HepG2 (cell line): Measurements from ENCODE around the gene CERS5. TPM values are rescaled to one million over a fixed set of nuclear protein-coding genes. Genes with fewer than 3 reads are reported as not detected.

Source experiments
- BRF2 ChIP-seq: sonication (generic); formaldehyde crosslinking; IDR thresholded peaks from 2 replicates; pipeline ENCODE4 v1.8.1; 2022; ENCODE audit warnings: mild to moderate bottlenecking, missing genetic modification reagents
- CAMTA2 ChIP-seq: sonication (generic); formaldehyde crosslinking; IDR thresholded peaks from 2 replicates; pipeline ENCODE4 v1.4.0; 2020; ENCODE audit warnings: mild to moderate bottlenecking, missing genetic modification reagents, borderline replicate concordance
- CC2D1A ChIP-seq: sonication (generic); formaldehyde crosslinking; IDR thresholded peaks from 2 replicates; pipeline ENCODE4 v1.8.1; 2023; ENCODE audit warnings: mild to moderate bottlenecking, missing genetic modification reagents
- CEBPG ChIP-seq: IDR thresholded peaks from 2 replicates; pipeline ENCODE4 v1.6.1; 2016
- CTCF ChIP-seq: sonication (generic); formaldehyde crosslinking; IDR thresholded peaks from 2 replicates; pipeline ENCODE4 v1.5.0; 2020; ENCODE audit warnings: mild to moderate bottlenecking, missing genetic modification reagents, moderate library complexity
- DBP ChIP-seq: sonication (generic); formaldehyde crosslinking; IDR thresholded peaks from 2 replicates; pipeline ENCODE4 v1.4.0; 2020; ENCODE audit warnings: missing genetic modification reagents; ENCODE audit errors: not compliant biosample characterization
- EED ChIP-seq: sonication (generic); formaldehyde crosslinking; IDR thresholded peaks from 2 replicates; pipeline ENCODE4 v1.5.0; 2020; ENCODE audit warnings: mild to moderate bottlenecking, missing genetic modification reagents
- HIVEP1 ChIP-seq: sonication (generic); formaldehyde crosslinking; IDR thresholded peaks from 2 replicates; pipeline ENCODE4 v1.4.0; 2020; ENCODE audit warnings: mild to moderate bottlenecking, missing genetic modification reagents
- HOXD1 ChIP-seq: sonication (generic); formaldehyde crosslinking; IDR thresholded peaks from 2 replicates; pipeline ENCODE4 v1.5.0; 2020; ENCODE audit warnings: missing genetic modification reagents
- KDM5A ChIP-seq: fragments of 200-600 bp; sonication (generic); IDR thresholded peaks from 2 replicates; pipeline ENCODE4 v1.7.0; 2018; ENCODE audit warnings: antibody characterized with exemption, mild to moderate bottlenecking, low read length, borderline replicate concordance
- KMT2A ChIP-seq: sonication (generic); formaldehyde crosslinking; IDR thresholded peaks from 2 replicates; pipeline ENCODE4 v1.4.0; 2020; ENCODE audit warnings: missing genetic modification reagents
- KMT2B ChIP-seq: IDR thresholded peaks from 2 replicates; pipeline ENCODE4 v1.6.1; 2016; ENCODE audit warnings: missing genetic modification reagents, missing compliant biosample characterization
- POLR2A ChIP-seq, 2 experiments: IDR thresholded peaks; 2 replicates each; pipeline ENCODE4 v1.6.1; 2011; ENCODE audit warnings: low read depth in 2 of 2, low read length in 2 of 2, mild to moderate bottlenecking in 1 of 2, moderate library complexity in 1 of 2; ENCODE audit not compliant: insufficient read depth in 1 of 2
- RCOR2 ChIP-seq: IDR thresholded peaks from 2 replicates; pipeline ENCODE4 v1.6.1; 2016; ENCODE audit warnings: missing biosample characterization, missing genetic modification reagents
- SALL2 ChIP-seq: sonication (generic); formaldehyde crosslinking; IDR thresholded peaks from 2 replicates; pipeline ENCODE4 v1.8.1; 2023; ENCODE audit warnings: mild to moderate bottlenecking, missing genetic modification reagents, inconsistent platforms
- ZIK1 ChIP-seq: sonication (generic); formaldehyde crosslinking; IDR thresholded peaks from 2 replicates; pipeline ENCODE4 v1.5.0; 2020; ENCODE audit warnings: mild to moderate bottlenecking, low read depth, missing genetic modification reagents, borderline replicate concordance
- ZNF138 ChIP-seq: sonication (generic); formaldehyde crosslinking; IDR thresholded peaks from 2 replicates; pipeline ENCODE4 v1.5.0; 2020; ENCODE audit warnings: mild to moderate bottlenecking, low read depth, missing genetic modification reagents
- ZNF737 ChIP-seq: sonication (generic); formaldehyde crosslinking; IDR thresholded peaks from 2 replicates; pipeline ENCODE4 v1.5.0; 2020; ENCODE audit warnings: missing genetic modification reagents, mild to moderate bottlenecking, borderline replicate concordance
- polyA plus RNA-seq, 8 experiments: library from polyadenylated mRNA; depleted of rRNA in 3 of 8; stranded (reverse) in 7 of 8; unstranded in 1 of 8; fragments of >200 nt; fragmentation: Illumina TruSeq in 4 of 8; extraction: Trizol in 4 of 8; gene quantifications; 2 replicates each; pipeline versions ENCODE4 v1.2.1 to v1.2.3, GENCODE V29; 2011 to 2016; ENCODE audit warnings: low read depth in 4 of 8, missing spikeins in 1 of 8, mixed read lengths in 1 of 8; ENCODE audit not compliant: insufficient read depth in 1 of 8
- total RNA-seq, 5 experiments: library from RNA; depleted of rRNA; stranded (reverse); fragments of >200 nt; fragmentation: Illumina TruSeq; extraction: Trizol; gene quantifications; 2 replicates each; pipeline ENCODE4 v1.2.3, GENCODE V29; 2016; ENCODE audit warnings: low read depth in 1 of 5
- TF ChIP-seq, protein P1 (sequence below): IDR thresholded peaks from 2 replicates; pipeline ENCODE4 v1.4.0; 2020; ENCODE audit warnings: mild to moderate bottlenecking, missing genetic modification reagents
- TF ChIP-seq, protein P2 (sequence below): sonication (generic); formaldehyde crosslinking; IDR thresholded peaks from 2 replicates; pipeline ENCODE4 v1.4.0; 2020; ENCODE audit warnings: missing genetic modification reagents

CERS5 gene
- total and polyA plus RNA-seq, 2 of the 13 experiments (the other 11 are each of a cell fraction or from before 2014, with no cell fraction given): 22.3 to 48.8 TPM

DNA sequence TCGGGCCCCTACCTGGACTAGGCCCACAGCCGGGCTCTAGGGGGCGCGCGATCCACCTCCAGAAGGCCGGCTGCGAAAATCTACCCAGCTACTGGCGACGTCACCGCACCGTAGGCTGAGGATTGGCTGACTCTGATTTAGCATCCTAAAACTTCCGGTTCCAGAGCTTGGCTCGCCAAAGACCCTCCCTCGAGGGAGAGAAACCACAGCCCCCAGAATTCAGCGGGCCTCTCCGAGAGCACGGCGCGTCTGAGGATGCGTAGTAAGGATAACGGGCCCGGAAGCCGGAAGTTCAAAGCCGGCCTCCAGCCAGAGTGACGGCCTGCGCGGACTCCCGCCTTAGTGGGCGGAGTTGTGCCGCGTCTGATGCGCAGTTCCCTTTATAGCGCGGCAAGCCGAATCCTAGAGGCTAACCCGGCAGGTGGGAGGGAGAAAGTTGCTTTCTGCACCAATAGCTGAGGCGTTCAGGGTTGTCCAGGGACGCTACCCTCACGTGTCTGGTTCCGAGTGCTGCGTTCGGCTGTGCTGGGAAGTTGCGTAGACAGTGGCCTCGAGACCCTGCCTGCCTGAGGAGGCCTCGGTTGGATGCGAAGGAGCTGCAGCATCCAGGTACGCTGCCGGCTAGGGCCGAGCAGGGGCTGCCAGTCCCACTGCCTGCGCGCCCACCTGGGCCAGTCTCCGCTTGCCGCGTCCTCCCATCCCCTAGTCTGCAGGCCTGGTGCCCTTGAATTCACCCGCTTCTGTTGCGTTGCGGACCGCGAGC, 55.3 kb downstream of the CERS5 start, which contains the start of gene COX14 (continued):
- TF ChIP-seq ZIK1 (CRISPR knock-in tag) (peak; percentile 94; the same call in 1 of the 2 replicates), POLR2A (IDR thresholded peaks at IDR 0.05; ENCODE audit: insufficient read depth in 1 of 2, low read depth in 2 of 2, low read length in 2 of 2) (peak in 1 of 2 experiments; percentile 97; a peak in 2 of 4 replicates), KMT2A (no peak; the same call in none of the 2 replicates), SALL2 (CRISPR knock-in tag) (0 out of 2 replicates have a peak, but pooled peaks have one; percentile 52), HIVEP1 (CRISPR knock-in tag) (peak; percentile 88), KDM5A (no peak), HOXD1 (CRISPR knock-in tag) (no peak), CTCF (peak; percentile 97), DBP (CRISPR knock-in tag) (no peak), ZNF138 (CRISPR knock-in tag) (no peak; the same call in 1 of the 2 replicates), KMT2B (CRISPR knock-in tag) (peak; percentile 76; the same call in 1 of the 2 replicates), CC2D1A (CRISPR knock-in tag) (no peak), EED (CRISPR knock-in tag) (peak; percentile 91), CAMTA2 (CRISPR knock-in tag) (no peak; the same call in 1 of the 2 replicates), RCOR2 (CRISPR knock-in tag) (no peak), BRF2 (CRISPR knock-in tag) (peak; percentile 73), CEBPG (CRISPR knock-in tag) (peak; percentile 43; the same call in 1 of the 2 replicates), ZNF737 (0 out of 2 replicates have a peak, but pooled peaks have one; percentile 88)
- TF ChIP-seq, protein P1, sequence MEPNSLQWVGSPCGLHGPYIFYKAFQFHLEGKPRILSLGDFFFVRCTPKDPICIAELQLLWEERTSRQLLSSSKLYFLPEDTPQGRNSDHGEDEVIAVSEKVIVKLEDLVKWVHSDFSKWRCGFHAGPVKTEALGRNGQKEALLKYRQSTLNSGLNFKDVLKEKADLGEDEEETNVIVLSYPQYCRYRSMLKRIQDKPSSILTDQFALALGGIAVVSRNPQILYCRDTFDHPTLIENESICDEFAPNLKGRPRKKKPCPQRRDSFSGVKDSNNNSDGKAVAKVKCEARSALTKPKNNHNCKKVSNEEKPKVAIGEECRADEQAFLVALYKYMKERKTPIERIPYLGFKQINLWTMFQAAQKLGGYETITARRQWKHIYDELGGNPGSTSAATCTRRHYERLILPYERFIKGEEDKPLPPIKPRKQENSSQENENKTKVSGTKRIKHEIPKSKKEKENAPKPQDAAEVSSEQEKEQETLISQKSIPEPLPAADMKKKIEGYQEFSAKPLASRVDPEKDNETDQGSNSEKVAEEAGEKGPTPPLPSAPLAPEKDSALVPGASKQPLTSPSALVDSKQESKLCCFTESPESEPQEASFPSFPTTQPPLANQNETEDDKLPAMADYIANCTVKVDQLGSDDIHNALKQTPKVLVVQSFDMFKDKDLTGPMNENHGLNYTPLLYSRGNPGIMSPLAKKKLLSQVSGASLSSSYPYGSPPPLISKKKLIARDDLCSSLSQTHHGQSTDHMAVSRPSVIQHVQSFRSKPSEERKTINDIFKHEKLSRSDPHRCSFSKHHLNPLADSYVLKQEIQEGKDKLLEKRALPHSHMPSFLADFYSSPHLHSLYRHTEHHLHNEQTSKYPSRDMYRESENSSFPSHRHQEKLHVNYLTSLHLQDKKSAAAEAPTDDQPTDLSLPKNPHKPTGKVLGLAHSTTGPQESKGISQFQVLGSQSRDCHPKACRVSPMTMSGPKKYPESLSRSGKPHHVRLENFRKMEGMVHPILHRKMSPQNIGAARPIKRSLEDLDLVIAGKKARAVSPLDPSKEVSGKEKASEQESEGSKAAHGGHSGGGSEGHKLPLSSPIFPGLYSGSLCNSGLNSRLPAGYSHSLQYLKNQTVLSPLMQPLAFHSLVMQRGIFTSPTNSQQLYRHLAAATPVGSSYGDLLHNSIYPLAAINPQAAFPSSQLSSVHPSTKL (CRISPR knock-in tag): 0 out of 2 replicates have a peak, but pooled peaks have one; percentile 13
- TF ChIP-seq, protein P2, sequence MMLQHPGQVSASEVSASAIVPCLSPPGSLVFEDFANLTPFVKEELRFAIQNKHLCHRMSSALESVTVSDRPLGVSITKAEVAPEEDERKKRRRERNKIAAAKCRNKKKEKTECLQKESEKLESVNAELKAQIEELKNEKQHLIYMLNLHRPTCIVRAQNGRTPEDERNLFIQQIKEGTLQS (CRISPR knock-in tag): no peak
